K562 (cell line): ENCODE measurements around the gene DLL4. TPM values are rescaled to one million over a fixed set of nuclear protein-coding genes. Genes with fewer than 3 reads are reported as not detected.

ENCODE experiments used
- ATAC-seq: fragments of 200-7000 bp; cut with Tn5 transposase; 3 replicates; pipeline ENCODE4 v1.9.1; 2020; ENCODE audit warnings: moderate library complexity
- BruUV-seq: library from RNA; stranded (reverse); fragments of 400-500 nt; replicated peaks from 2 replicates; lab custom pipeline; 2021; lab: Mats Ljungman, UMichigan
- CTCF ChIA-PET: fragments of 300-600 bp; formaldehyde crosslinking; extraction: SDS; loops from one replicate; lab custom pipeline; 2021; ENCODE audit warnings: low intra/inter-chr PET ratio; lab: Yijun Ruan, JAX
- POLR2A ChIA-PET: fragments of 300-600, 350-650 bp; sonication (Branson Sonifier 250); formaldehyde crosslinking; extraction: SDS; loops from one replicate; lab custom pipeline; 2021; ENCODE audit warnings: antibody characterized with exemption, inconsistent platforms; lab: Yijun Ruan, JAX
- DNase-seq, 4 experiments: peaks; one replicate each; pipeline versions ENCODE4 v3.0.0 to v3.0.0-alpha.2; 2011 to 2018; ENCODE audit warnings: low spot score in 3 of 4, mixed read lengths in 3 of 4; ENCODE audit errors: extremely low read depth in 1 of 4
- FAIRE-seq: peaks from 2 replicates; lab custom pipeline; 2011; peaks lifted over from hg19 to GRCh38; lab: Jason Lieb, UNC
- H2AFZ ChIP-seq: 2 replicates; pipeline ENCODE4 v1.6.0; 2011; ENCODE audit warnings: low read depth, low read length, control low read depth, inconsistent platforms
- H3K27ac ChIP-seq: fragments of 200-600 bp; 3 replicates; pipeline ENCODE4 v1.8.0; 2011; ENCODE audit warnings: low read depth, mild to moderate bottlenecking, control low read depth, inconsistent platforms, low read length, moderate library complexity, mixed read lengths; ENCODE audit errors: extremely low read depth
- H3K27me3 ChIP-seq, 2 experiments: fragments of 300-600 bp in 1 of 2; 2 replicates in 1 of 2; 3 replicates in 1 of 2; pipeline versions ENCODE4 v1.6.0 to v1.8.0; 2011; ENCODE audit warnings: inconsistent platforms in 2 of 2, low read length in 2 of 2, mild to moderate bottlenecking in 1 of 2, mixed read lengths in 1 of 2, moderate library complexity in 1 of 2; ENCODE audit not compliant: control insufficient read depth in 2 of 2, insufficient read depth in 2 of 2
- H3K36me3 ChIP-seq: fragments of 300-600 bp; 3 replicates; pipeline ENCODE4 v1.8.0; 2011; ENCODE audit warnings: mild to moderate bottlenecking, low read length, inconsistent platforms; ENCODE audit not compliant: control insufficient read depth, insufficient read depth
- H3K4me1 ChIP-seq, 2 experiments: fragments of 200-600 bp in 1 of 2; replicated peaks in 1 of 2; 2 replicates in 1 of 2; 3 replicates in 1 of 2; pipeline versions ENCODE4 v1.5.1 to v1.8.0; 2011; ENCODE audit warnings: inconsistent platforms in 2 of 2, low read length in 2 of 2, mild to moderate bottlenecking in 1 of 2, mixed read lengths in 1 of 2, moderate library complexity in 1 of 2; ENCODE audit not compliant: control insufficient read depth in 2 of 2, insufficient read depth in 2 of 2
- H3K4me2 ChIP-seq: 2 replicates; pipeline ENCODE4 v1.6.1; 2011; ENCODE audit warnings: low read length, control low read depth, inconsistent platforms, mixed read lengths; ENCODE audit not compliant: insufficient read depth
- H3K4me3 ChIP-seq: fragments of 200-600 bp; sonication (generic), shearing (Covaris generic); 2 replicates; pipeline ENCODE4 v1.5.1; 2016; ENCODE audit warnings: control low read depth, inconsistent platforms
- H3K79me2 ChIP-seq: fragments of 200-600 bp; 3 replicates; pipeline ENCODE4 v1.8.0; 2011; ENCODE audit warnings: low read length, inconsistent platforms; ENCODE audit not compliant: control insufficient read depth, insufficient read depth
- H3K9ac ChIP-seq, 2 experiments: 2 replicates each; pipeline versions ENCODE4 v1.6.0 to v1.6.1; 2011; ENCODE audit warnings: low read depth in 2 of 2, low read length in 2 of 2, control low read depth in 1 of 2, inconsistent platforms in 1 of 2, mild to moderate bottlenecking in 1 of 2, mixed read lengths in 1 of 2; ENCODE audit not compliant: insufficient read depth in 1 of 2
- H3K9me1 ChIP-seq: one replicate; pipeline ENCODE4 v1.6.0; 2011; ENCODE audit warnings: inconsistent platforms, mild to moderate bottlenecking, low read length, moderate library complexity; ENCODE audit not compliant: control insufficient read depth, insufficient read depth
- H3K9me3 ChIP-seq: replicated peaks from 2 replicates; pipeline ENCODE4 v1.5.1; 2011; ENCODE audit warnings: low read depth, low read length, inconsistent platforms; ENCODE audit not compliant: control insufficient read depth, insufficient read depth
- H4K20me1 ChIP-seq: replicated peaks from 2 replicates; pipeline ENCODE4 v1.6.1; 2011; ENCODE audit warnings: low read length, inconsistent platforms, mixed read lengths; ENCODE audit not compliant: control insufficient read depth, insufficient read depth
- GATA2 ChIP-seq: sonication (generic); formaldehyde crosslinking; IDR thresholded peaks from 2 replicates; pipeline ENCODE4 v1.4.0; 2020; ENCODE audit warnings: mild to moderate bottlenecking, missing genetic modification reagents
- PBX2 ChIP-seq, 2 experiments: IDR thresholded peaks in 1 of 2; conservative IDR thresholded peaks in 1 of 2; 2 replicates each; pipeline ENCODE4 v1.6.1; 2016; ENCODE audit warnings: low read depth in 2 of 2, mild to moderate bottlenecking in 1 of 2, missing compliant biosample characterization in 1 of 2, missing genetic modification characterization in 1 of 2, moderate library complexity in 1 of 2
- ZNF449 ChIP-seq: fragments of 250-450 bp; sonication (Bioruptor Pico); IDR thresholded peaks from 2 replicates; pipeline ENCODE4 v1.8.0; 2022; ENCODE audit warnings: moderate library complexity, mild to moderate bottlenecking, inconsistent platforms
- WGBS: fragments of 100-300 bp; shearing (Covaris generic); methylation state at CpG from one replicate; pipeline ENCODE4 v1.1.6; 2016; ENCODE audit warnings: low coverage, mixed read lengths; ENCODE audit not compliant: insufficient coverage; ENCODE audit errors: missing lambda C conversion rate; 5-methylcytosine and 5-hydroxymethylcytosine counted together
- in situ Hi-C: fragments of 300-500 bp; cut with MboI; formaldehyde crosslinking; loops from 4 replicates; pipeline ENCODE4 v1.15.0; 2018; ENCODE audit warnings: inconsistent platforms, mixed read lengths
- intact Hi-C: fragments of 100-400 bp; cut with micrococcal nuclease; formaldehyde crosslinking; loops from 2 replicates; pipeline ENCODE4 v1.14.2; 2022
- polyA plus RNA-seq, 8 experiments: library from polyadenylated mRNA; depleted of rRNA in 4 of 8; stranded (reverse) in 5 of 8; unstranded in 3 of 8; fragments of >200 nt; fragmentation: Nextera tagmentation in 2 of 8; fragmentation: Illumina TruSeq in 1 of 8; extraction: Ambion mirVana in 2 of 8; extraction: Trizol in 1 of 8; gene quantifications; 2 replicates each; pipeline versions ENCODE4 v1.2.1 to v1.2.3, GENCODE V29; 2011 to 2014; ENCODE audit warnings: inconsistent platforms in 1 of 8, missing spikeins in 1 of 8
- total RNA-seq, 7 experiments: library from RNA; depleted of rRNA in 6 of 7; stranded (reverse); fragments of >200 nt in 6 of 7; fragmentation: Illumina TruSeq in 2 of 7; extraction: Trizol in 2 of 7; gene quantifications; 2 replicates each; pipeline versions ENCODE4 v1.2.1 to v1.2.3, GENCODE V29; 2011 to 2021; ENCODE audit warnings: low replicate concordance in 1 of 7

The DLL4 gene
- total and polyA plus RNA-seq, 9 of the 15 experiments (the other 6 are each of a cell fraction or from before 2014, with no cell fraction given), result 0.04 to 1.1 (median 0.41) TPM; not detected in 1

- no TSS peak for BruUV-seq
- Histone ChIP-seq H3K4me2 (0 out of 2 replicates have a peak overlapping the region, but pooled peaks have one; percentile 8), H3K9me3 (no peaks in the 10 kb centered on the region), H3K36me3 (no peaks in the 10 kb centered on the region), H3K4me1 (peaks cover 12 to 64% of the 10 kb centered on the region in 2 experiments), H3K9ac (peak overlapping the region in 1 of 2 experiments; percentile 86; a peak in 2 of 4 replicates), H3K27me3 (peaks cover 0 to 19% of the 10 kb centered on the region in 2 experiments; a peak in 2 of 5 replicates), H3K4me3 (no peak overlapping the region), H4K20me1 (0 out of 2 replicates have a peak, but pooled peaks cover 4% of the 10 kb centered on the region), H3K9me1 (no peaks in the 10 kb centered on the region), H3K79me2 (no peaks in the 10 kb centered on the region), H2AFZ (peak overlapping the region; percentile 81; the same call in 1 of the 2 replicates), H3K27ac (no peak overlapping the region)
- TF ChIP-seq PBX2 (CRISPR knock-in tag; IDR thresholded peaks at IDR 0.05; ENCODE audit: low read depth) (no peak), PBX2 (tag; conservative IDR thresholded peaks at IDR 0.05; ENCODE audit: low read depth) (no peak), ZNF449 (CRISPR knock-in tag) (no peak), GATA2 (CRISPR knock-in tag) (0 out of 2 replicates have a peak, but pooled peaks have one; percentile 12)
- ChIA-PET CTCF (no interaction called here), POLR2A (interaction anchor here (1.1 kb wide), 1 partner anchor 32 kb away, joined by 3 read pairs; no protein-coding TSS in a partner anchor)
- FAIRE-seq (peak; percentile 40), ATAC-seq (no peak), DNase-seq (no peak)
- in situ Hi-C loops, result no loop called here
- WGBS, result 66% methylated on average over 31 of the region's 33 CpGs
- intact Hi-C loops, result no loop called here
Measured at GRCh38 chr15:40926659-40927494, 2.3 kb upstream of the DLL4 start.
